Measurements from ENCODE around the gene VTI1B.

VTI1B gene

GRCh38 chr14:67650151-67650550, 24.3 kb downstream of the VTI1B start:
- in situ Hi-C loops (cut with MboI; ENCODE audit: low pct_unique_long_range_greater_than_20kb, low sequenced_read_pairs, unreplicated experiment) = no loop called here
- DNase-seq (ENCODE audit: low spot score) = no peak
- no peak for TF ChIP-seq CTCF (IDR thresholded peaks at IDR 0.05; ENCODE audit: extremely low read depth, insufficient read depth, missing control alignments)

- no peak for DNase-seq (ENCODE audit: low spot score)
- in situ Hi-C loops (cut with MboI; ENCODE audit: low pct_unique_long_range_greater_than_20kb, low sequenced_read_pairs, unreplicated experiment) = no loop called here
- no peak for TF ChIP-seq CTCF (IDR thresholded peaks at IDR 0.05; ENCODE audit: extremely low read depth, insufficient read depth, missing control alignments)
These were observed 28.3 kb downstream of the VTI1B start for GRCh38 chr14:67646131-67646530.

GRCh38 chr14:67645414-67645813, 29.0 kb downstream of the VTI1B start:
- in situ Hi-C loops (cut with MboI; ENCODE audit: low pct_unique_long_range_greater_than_20kb, low sequenced_read_pairs, unreplicated experiment) = no loop called here
- no peak for TF ChIP-seq CTCF (IDR thresholded peaks at IDR 0.05; ENCODE audit: extremely low read depth, insufficient read depth, missing control alignments)
- DNase-seq (ENCODE audit: low spot score) = no peak

GRCh38 chr14:67644428-67644827, 30.0 kb downstream of the VTI1B start:
- no peak for TF ChIP-seq CTCF (IDR thresholded peaks at IDR 0.05; ENCODE audit: extremely low read depth, insufficient read depth, missing control alignments)
- DNase-seq (ENCODE audit: low spot score) = no peak
- in situ Hi-C loops (cut with MboI; ENCODE audit: low pct_unique_long_range_greater_than_20kb, low sequenced_read_pairs, unreplicated experiment) = no loop called here

- DNase-seq (ENCODE audit: low spot score) = no peak
- in situ Hi-C loops (cut with MboI; ENCODE audit: low pct_unique_long_range_greater_than_20kb, low sequenced_read_pairs, unreplicated experiment) = no loop called here
These were observed 30.7 kb downstream of the VTI1B start for GRCh38 chr14:67643713-67644112.

GRCh38 chr14:67641902-67642749, 32.3 kb downstream of the VTI1B start:
- TF ChIP-seq CTCF (IDR thresholded peaks at IDR 0.05; ENCODE audit: extremely low read depth, insufficient read depth, missing control alignments) = no peak
- DNase-seq (ENCODE audit: low spot score) = no peak
- in situ Hi-C loops (cut with MboI; ENCODE audit: low pct_unique_long_range_greater_than_20kb, low sequenced_read_pairs, unreplicated experiment) = no loop called here

More at GRCh38 chr14:67643713-67644112, 30.7 kb downstream of the VTI1B start:
- no peak for TF ChIP-seq CTCF (IDR thresholded peaks at IDR 0.05; ENCODE audit: extremely low read depth, insufficient read depth, missing control alignments)

Data from GM13977 (cell line).